KMS-11 (cell line): ENCODE measurements around the gene SHTN1.

Source experiments
- H2AFZ ChIP-seq: fragments of 200-600 bp; sonication (generic); 2 replicates; pipeline ENCODE4 v1.6.1; 2016; ENCODE audit warnings: antibody characterized with exemption, mixed run types, low read depth
- H3K27ac ChIP-seq: fragments of 200-600 bp; sonication (generic); 2 replicates; pipeline ENCODE4 v1.6.1; 2016; ENCODE audit warnings: mild to moderate bottlenecking, mixed run types
- H3K27me3 ChIP-seq: fragments of 200-600 bp; sonication (generic); 2 replicates; pipeline ENCODE4 v1.6.1; 2017; ENCODE audit warnings: mild to moderate bottlenecking, low read depth, mixed run types, moderate library complexity; ENCODE audit not compliant: insufficient read depth
- H3K36me3 ChIP-seq: fragments of 200-600 bp; sonication (generic); 2 replicates; pipeline ENCODE4 v1.6.1; 2017; ENCODE audit warnings: mild to moderate bottlenecking, mixed run types; ENCODE audit not compliant: insufficient read depth
- H3K4me1 ChIP-seq: fragments of 200-600 bp; sonication (generic); 2 replicates; pipeline ENCODE4 v1.6.1; 2016; ENCODE audit warnings: mild to moderate bottlenecking, low read depth, mixed run types; ENCODE audit not compliant: poor library complexity, severe bottlenecking
- H3K4me2 ChIP-seq: fragments of 200-600 bp; sonication (generic); 2 replicates; pipeline ENCODE4 v1.7.0; 2016; ENCODE audit warnings: mild to moderate bottlenecking, mixed run types
- H3K4me3 ChIP-seq: fragments of 200-600 bp; sonication (generic); IDR thresholded peaks from 2 replicates; pipeline ENCODE4 v1.6.1; 2017; ENCODE audit warnings: low read depth, low read length, mixed read lengths; ENCODE audit not compliant: insufficient read depth
- H3K79me2 ChIP-seq: fragments of 200-600 bp; sonication (generic); 2 replicates; pipeline ENCODE4 v1.6.1; 2016; ENCODE audit warnings: low read depth, mixed run types; ENCODE audit not compliant: insufficient read depth
- H3K9ac ChIP-seq: fragments of 200-600 bp; sonication (generic); 2 replicates; pipeline ENCODE4 v1.6.1; 2016; ENCODE audit warnings: mild to moderate bottlenecking, mixed run types
- H4K20me1 ChIP-seq: fragments of 200-600 bp; sonication (generic); 2 replicates; pipeline ENCODE4 v1.6.1; 2016; ENCODE audit warnings: mild to moderate bottlenecking, mixed run types; ENCODE audit not compliant: insufficient read depth
- CTCF ChIP-seq: fragments of 200-600 bp; sonication (generic); conservative IDR thresholded peaks from 2 replicates; pipeline ENCODE4 v1.6.1; 2017; ENCODE audit warnings: low read depth, mild to moderate bottlenecking, antibody characterized with exemption, low read length, moderate library complexity, mixed read lengths

SHTN1 gene

GRCh38 chr10:116948530-116948870 is 56.5 kb downstream of the SHTN1 start:
- Histone ChIP-seq H3K79me2 (no peaks in the 10 kb centered on the region), H4K20me1 (no peaks in the 10 kb centered on the region), H3K27me3 (no peaks in the 10 kb centered on the region), H2AFZ (no peak overlapping the region), H3K9ac (no peak overlapping the region), H3K4me3 (no peak overlapping the region), H3K4me2 (no peak overlapping the region), H3K27ac (no peak overlapping the region), H3K4me1 (no peaks in the 10 kb centered on the region), H3K36me3 (no peaks in the 10 kb centered on the region)
- TF ChIP-seq CTCF, result no peak

GRCh38 chr10:116947841-116948529 is 57.0 kb downstream of the SHTN1 start:
- H3K4me1 ChIP-seq, result no peaks in the 10 kb centered on the region
- TF ChIP-seq CTCF, result no peak
- no peaks in the 10 kb centered on the region for H3K79me2 ChIP-seq
- no peak overlapping the region for H3K27ac ChIP-seq
- no peaks in the 10 kb centered on the region for H4K20me1 ChIP-seq
- no peak overlapping the region for H3K4me2 ChIP-seq
- H3K4me3 ChIP-seq, result no peak overlapping the region
- no peaks in the 10 kb centered on the region for H3K36me3 ChIP-seq
- H3K27me3 ChIP-seq, result no peaks in the 10 kb centered on the region
- no peak overlapping the region for H2AFZ ChIP-seq
- H3K9ac ChIP-seq, result no peak overlapping the region

GRCh38 chr10:116944911-116945310 is 60.1 kb downstream of the SHTN1 start:
- Histone ChIP-seq H2AFZ (no peak overlapping the region), H3K9ac (no peak overlapping the region), H3K4me2 (no peak overlapping the region), H4K20me1 (no peaks in the 10 kb centered on the region), H3K4me1 (no peaks in the 10 kb centered on the region), H3K79me2 (no peaks in the 10 kb centered on the region), H3K4me3 (no peak overlapping the region), H3K27ac (no peak overlapping the region), H3K36me3 (no peaks in the 10 kb centered on the region), H3K27me3 (no peaks in the 10 kb centered on the region)
- no peak for TF ChIP-seq CTCF

- no peaks in the 10 kb centered on the region for H3K36me3 ChIP-seq
- no peak for TF ChIP-seq CTCF
Measured at GRCh38 chr10:116931806-116932205, 73.2 kb downstream of the SHTN1 start.

More at GRCh38 chr10:116931806-116932205, 73.2 kb downstream of the SHTN1 start:
- Histone ChIP-seq H2AFZ (no peak overlapping the region), H3K9ac (no peak overlapping the region), H3K79me2 (no peaks in the 10 kb centered on the region), H3K27me3 (no peaks in the 10 kb centered on the region), H3K4me2 (no peak overlapping the region), H3K4me3 (no peak overlapping the region), H4K20me1 (no peaks in the 10 kb centered on the region), H3K27ac (no peak overlapping the region), H3K4me1 (no peaks in the 10 kb centered on the region)
